GM21528 (cell line): ENCODE measurements around the gene LCN6.

ENCODE experiments used
- ATAC-seq: cut with Tn5 transposase; IDR thresholded peaks from one replicate; pipeline ENCODE4 v1.9.1; 2021; ENCODE audit warnings: mild to moderate bottlenecking, moderate library complexity; ENCODE audit not compliant: unreplicated experiment, low FRiP score

Gene LCN6

GRCh38 chr9:136728080-136728547 lies 20.2 kb downstream of the LCN6 start:
- ATAC-seq, result peak; percentile 52

- no peak for ATAC-seq
Measured at GRCh38 chr9:136726631-136727191, 21.6 kb downstream of the LCN6 start.

DNA sequence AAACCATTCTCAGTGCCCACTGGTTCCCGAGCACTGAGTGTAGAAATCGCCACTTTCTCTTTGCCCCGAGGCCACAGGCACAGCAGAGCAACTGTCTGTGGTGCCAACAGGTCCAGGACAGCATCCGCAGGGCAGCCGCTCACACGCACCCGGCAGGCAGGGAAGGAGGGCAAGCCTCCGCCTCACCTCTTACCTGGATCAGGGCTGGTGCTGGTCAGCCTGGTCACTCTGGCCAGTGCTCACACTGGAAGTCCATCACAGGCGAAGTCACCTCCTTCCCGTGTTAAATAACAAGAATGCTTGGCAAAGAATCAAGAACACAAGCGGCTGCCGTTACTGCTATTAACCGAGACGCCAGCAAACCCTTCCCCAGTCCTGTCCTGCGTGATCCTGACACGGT lies 22.2 kb downstream of the LCN6 start:
- no peak for ATAC-seq

- no peak for ATAC-seq
Measured at GRCh38 chr9:136725612-136726011, 22.7 kb downstream of the LCN6 start.

DNA sequence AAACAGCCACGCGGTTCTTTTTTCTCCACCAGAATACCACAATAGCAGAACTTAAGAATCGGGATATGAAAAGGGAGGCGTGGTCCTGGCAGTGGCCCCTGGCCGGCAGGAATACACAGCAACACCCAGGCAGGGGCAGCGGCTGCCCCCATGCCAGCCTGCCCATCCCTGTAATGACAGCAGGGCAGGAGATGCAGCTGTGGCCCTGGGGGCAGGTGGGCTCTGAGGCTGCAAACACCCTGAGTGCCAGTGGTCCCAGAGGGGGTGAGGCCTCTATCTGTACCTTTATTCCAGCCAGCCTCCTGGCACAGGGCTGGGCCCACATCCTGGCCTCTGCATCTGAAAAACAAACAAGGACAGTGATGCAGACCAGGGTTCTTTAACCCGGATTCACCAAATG lies 23.6 kb downstream of the LCN6 start:
- ATAC-seq, result no peak

GRCh38 chr9:136723989-136724388 lies 24.3 kb downstream of the LCN6 start:
- ATAC-seq, result no peak

- ATAC-seq, result no peak
Measured at GRCh38 chr9:136723362-136723976, 24.9 kb downstream of the LCN6 start.

DNA sequence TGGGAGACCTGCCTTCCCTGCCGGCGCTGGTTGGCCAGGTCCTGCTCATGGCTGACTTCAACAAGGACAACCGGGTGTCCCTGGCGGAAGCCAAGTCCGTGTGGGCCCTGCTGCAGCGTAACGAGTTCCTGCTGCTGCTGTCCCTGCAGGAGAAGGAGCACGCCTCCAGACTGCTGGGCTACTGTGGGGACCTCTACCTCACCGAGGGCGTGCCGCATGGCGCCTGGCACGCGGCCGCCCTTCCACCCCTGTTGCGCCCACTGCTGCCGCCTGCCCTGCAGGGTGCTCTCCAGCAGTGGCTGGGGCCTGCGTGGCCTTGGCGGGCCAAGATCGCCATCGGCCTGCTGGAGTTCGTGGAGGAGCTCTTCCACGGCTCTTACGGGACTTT lies 25.4 kb downstream of the LCN6 start:
- ATAC-seq, result no peak

- no peak for ATAC-seq
Measured at GRCh38 chr9:136722093-136722968, 26.0 kb downstream of the LCN6 start.

GRCh38 chr9:136721339-136722092 lies 26.8 kb downstream of the LCN6 start:
- ATAC-seq, result no peak

DNA sequence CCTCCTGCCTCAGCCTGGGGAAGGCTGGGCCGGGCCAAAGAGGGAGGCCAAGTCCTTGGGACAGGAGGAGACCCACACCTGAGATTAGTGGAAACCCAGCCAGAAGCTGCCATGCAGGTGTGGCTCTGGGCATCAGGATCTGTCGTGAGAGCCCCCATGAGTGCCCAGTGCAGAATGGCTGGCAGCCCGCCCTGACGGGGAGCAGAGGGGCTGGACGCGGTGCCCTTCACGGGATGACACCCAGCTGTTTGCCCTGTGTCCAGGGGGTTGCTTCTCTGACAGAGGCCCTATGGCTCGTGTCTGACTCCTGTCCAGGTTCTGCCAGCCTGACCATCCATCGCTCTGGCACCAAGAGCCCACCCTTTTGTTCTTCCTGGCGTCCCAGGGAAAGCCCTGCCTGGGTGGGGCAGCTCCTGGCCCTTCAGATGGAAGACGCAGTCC lies 27.4 kb downstream of the LCN6 start:
- ATAC-seq, result no peak

DNA sequence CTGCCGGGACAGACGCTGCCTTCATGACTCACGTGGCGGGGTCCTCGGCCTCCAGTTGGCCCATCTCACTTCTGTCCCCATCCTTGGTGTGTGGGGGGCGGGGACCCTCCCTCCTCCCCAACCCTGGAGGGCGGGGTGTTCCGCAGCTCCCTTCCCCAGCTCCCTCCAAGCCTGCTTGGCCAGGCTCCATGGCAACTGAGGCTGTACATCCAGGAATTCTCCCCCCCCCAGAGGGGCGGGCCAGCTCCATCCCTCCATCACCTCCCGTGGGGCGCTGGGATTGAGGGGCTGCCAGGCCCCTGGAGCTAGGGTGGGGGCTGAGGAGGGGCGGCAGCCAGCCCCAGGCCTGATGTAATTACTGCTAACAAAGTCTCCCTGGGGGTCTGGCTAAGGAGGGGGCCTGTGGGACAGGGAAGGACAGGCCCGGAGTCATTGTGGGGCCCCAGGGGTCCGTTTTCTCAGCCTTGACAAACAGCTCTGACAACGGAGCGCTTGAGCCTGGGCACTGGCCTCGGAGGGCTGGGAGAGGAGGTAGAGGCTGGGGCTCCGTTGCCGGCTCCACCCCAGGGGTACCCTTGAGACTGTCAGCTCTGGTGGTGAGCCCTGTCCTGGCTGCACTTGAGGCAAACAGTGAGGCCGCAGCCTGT lies 28.0 kb downstream of the LCN6 start:
- ATAC-seq, result no peak

DNA sequence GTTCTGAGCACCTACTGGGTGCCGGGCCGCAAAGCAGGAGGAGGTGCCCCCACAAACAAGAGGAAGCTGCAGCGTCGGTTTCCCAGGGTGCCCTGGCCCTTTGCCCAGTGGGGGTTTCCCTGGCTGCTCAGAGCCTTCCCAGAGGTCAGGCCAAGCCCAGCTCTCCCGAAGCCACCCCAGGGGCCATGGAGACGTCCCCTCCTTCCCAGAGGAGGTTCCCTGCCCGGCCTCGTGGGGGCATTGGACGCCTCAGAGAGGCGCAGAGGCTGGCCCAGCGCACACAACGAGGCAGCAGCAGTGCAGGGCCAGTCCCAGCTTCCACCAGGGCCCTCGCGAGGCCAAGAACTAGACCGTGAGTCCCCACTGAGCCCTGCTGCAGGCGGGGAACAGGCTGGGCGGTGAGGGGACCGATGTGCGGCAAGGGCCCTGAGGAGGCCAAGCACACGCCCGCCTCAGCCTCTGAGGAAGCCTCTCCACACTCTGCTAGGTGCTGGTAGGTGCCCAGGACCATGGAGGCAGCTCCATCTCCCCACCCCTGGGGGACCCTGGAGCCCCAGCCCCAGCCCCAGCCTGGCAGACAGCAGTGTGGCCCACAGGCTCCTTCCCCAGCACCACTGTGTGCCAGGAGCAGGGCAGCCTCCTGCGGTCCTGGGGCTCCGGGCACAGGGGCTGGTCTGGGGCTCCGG lies 29.0 kb downstream of the LCN6 start:
- ATAC-seq, result no peak

- no peak for ATAC-seq
Measured at GRCh38 chr9:136718345-136719194, 29.8 kb downstream of the LCN6 start.

GRCh38 chr9:136717399-136717798 lies 30.9 kb downstream of the LCN6 start:
- no peak for ATAC-seq

- ATAC-seq, result no peak
Measured at GRCh38 chr9:136714893-136715274, 33.4 kb downstream of the LCN6 start.

- no peak for ATAC-seq
Measured at GRCh38 chr9:136714096-136714892, 34.0 kb downstream of the LCN6 start.

GRCh38 chr9:136713550-136713949 lies 34.8 kb downstream of the LCN6 start:
- ATAC-seq, result no peak
